ENCODE results near the gene RIT1.

The RIT1 gene

DNA sequence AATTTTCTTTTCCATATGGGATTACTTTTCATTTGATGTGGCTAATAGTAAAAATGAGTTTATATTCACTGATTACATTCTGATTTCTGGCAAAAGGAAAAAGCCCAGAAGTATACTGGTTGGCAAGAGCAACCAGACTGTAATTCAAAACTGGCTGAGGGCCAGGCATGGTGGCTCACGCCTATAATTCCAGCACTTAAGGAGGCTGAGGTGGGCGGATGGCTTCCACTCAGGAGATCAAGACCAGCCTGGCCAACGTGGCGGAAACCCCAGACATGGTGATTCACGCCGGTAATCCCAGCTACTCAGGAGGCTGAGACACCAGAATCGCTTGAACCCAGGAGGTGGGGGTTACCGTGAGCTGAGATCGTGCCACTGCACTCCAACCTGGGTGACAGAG, 37.3 kb downstream of the RIT1 start:
- no peaks in the 10 kb centered on the region for H3K27me3 Mint-ChIP-seq
- no peaks in the 10 kb centered on the region for H3K9me3 Mint-ChIP-seq
- no peak overlapping the region for H3K27ac Mint-ChIP-seq
- ATAC-seq (replicated peaks) = no peak
- peaks cover 3 to 4% of the 10 kb centered on the region in 2 donors for H3K4me1 Mint-ChIP-seq (ENCODE audit: low read depth in 2 of 2)
- H3K4me3 Mint-ChIP-seq = no peak overlapping the region
- DNase-seq = no peak
- peaks cover 41% of the 10 kb centered on the region for H3K36me3 Mint-ChIP-seq (ENCODE audit: insufficient read depth)

DNA sequence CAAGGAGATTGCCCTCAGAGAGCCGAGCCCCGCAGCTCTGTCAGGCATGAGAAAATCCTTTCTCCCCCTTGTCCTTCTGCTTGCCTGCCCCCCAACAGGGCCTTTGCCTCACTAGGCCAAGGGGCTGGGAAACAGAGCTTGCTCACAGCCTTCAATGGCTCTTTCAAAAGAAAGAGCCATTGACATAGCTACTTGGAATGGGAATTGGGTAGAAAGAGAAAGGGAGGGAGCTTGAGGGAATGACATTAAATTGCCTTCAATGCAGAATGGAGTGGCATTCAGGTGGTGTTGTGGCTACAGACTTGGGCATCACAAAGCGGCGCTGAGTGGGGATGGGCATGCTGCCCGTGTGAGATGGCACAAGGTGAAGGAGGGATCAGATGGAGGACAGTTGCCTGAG, 38.6 kb downstream of the RIT1 start:
- DNase-seq = no peak
- Mint-ChIP-seq H3K4me1 (ENCODE audit: low read depth in 2 of 2) (peaks cover 3 to 4% of the 10 kb centered on the region in 2 donors), H3K9me3 (no peaks in the 10 kb centered on the region), H3K4me3 (no peak overlapping the region), H3K27ac (no peak overlapping the region), H3K27me3 (no peaks in the 10 kb centered on the region), H3K36me3 (ENCODE audit: insufficient read depth) (peaks cover 40% of the 10 kb centered on the region)
- ATAC-seq (replicated peaks) = no peak

DNA sequence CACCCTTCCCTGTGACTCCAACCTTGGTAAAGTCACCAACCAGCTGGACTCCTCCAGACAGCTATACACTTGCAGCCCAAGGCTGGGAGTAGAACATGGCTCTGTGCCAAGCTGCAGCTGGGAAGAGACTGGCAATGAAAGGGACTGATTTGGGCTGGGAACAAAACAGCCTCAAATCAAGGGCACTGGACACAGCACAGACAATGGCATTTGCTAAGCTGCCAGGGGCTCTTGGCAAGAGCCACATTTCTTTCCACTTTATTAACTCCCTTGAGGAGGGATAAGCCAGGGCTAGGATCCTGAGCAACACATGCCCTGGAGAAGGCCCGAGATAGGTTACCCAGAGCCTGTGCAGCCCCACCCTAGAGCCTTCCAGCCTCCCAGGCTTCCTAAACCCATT, 39.8 kb downstream of the RIT1 start:
- ATAC-seq (replicated peaks) (no peak), DNase-seq (no peak)
- peaks cover 33% of the 10 kb centered on the region for H3K36me3 Mint-ChIP-seq (ENCODE audit: insufficient read depth)
- peak overlapping the region in 1 of 2 donors; percentile 25 for H3K27ac Mint-ChIP-seq
- H3K4me3 Mint-ChIP-seq = no peak overlapping the region
- H3K9me3 Mint-ChIP-seq = no peaks in the 10 kb centered on the region
- peaks cover 3 to 4% of the 10 kb centered on the region in 2 donors for H3K4me1 Mint-ChIP-seq (ENCODE audit: low read depth in 2 of 2)
- H3K27me3 Mint-ChIP-seq = no peaks in the 10 kb centered on the region

DNA sequence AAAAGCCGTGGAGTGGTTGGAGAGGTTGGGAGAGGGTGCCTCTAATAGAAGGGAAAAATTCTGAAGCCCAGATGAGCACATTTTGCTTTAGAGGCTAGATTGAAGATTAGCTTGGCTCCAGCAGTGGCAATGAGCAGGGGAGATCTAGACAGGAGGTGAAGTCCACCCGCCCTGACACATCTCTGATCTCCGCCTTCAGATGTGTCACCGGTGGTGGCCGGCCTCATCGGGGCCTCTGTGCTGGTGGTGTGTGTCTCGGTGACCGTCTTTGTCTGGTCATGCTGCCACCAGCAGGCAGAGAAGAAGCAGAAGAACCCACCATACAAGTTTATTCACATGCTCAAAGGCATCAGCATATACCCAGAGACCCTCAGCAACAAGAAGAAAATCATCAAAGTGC, 43.4 kb downstream of the RIT1 start:
- H3K27ac Mint-ChIP-seq = peak overlapping the region in 1 of 2 donors; percentile 35
- no peak for ATAC-seq (replicated peaks)
- H3K36me3 Mint-ChIP-seq (ENCODE audit: insufficient read depth) = peaks cover 18% of the 10 kb centered on the region
- no peaks in the 10 kb centered on the region for H3K27me3 Mint-ChIP-seq
- H3K9me3 Mint-ChIP-seq = no peaks in the 10 kb centered on the region
- no peak for DNase-seq
- no peak overlapping the region for H3K4me3 Mint-ChIP-seq
- H3K4me1 Mint-ChIP-seq (ENCODE audit: low read depth in 2 of 2) = peaks cover 3 to 4% of the 10 kb centered on the region in 2 donors

DNA sequence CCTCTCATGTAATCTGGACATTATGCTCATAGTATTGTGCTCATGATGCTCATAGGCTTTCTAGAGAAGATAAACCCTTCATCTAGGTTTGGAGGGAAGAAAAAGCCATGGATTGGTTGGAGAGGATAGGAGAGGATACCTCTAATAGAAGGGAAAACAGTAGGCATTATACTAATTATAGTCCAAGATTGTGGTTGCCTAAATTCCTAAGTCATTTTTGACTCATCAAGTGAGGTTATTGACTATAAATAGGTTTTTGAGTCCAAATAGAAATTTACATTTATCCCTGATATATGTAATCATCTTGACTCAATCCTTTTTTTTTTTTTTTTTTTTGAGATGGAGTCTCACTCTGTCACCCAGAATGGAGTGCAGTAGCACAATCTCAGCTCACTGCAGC, 46.8 kb downstream of the RIT1 start:
- Mint-ChIP-seq H3K4me1 (ENCODE audit: low read depth in 2 of 2) (peaks cover 11 to 19% of the 10 kb centered on the region in 2 donors), H3K36me3 (ENCODE audit: insufficient read depth) (peaks cover 22% of the 10 kb centered on the region), H3K27ac (no peak overlapping the region), H3K4me3 (no peak overlapping the region), H3K9me3 (no peaks in the 10 kb centered on the region), H3K27me3 (no peaks in the 10 kb centered on the region)
- no peak for ATAC-seq (replicated peaks)
- DNase-seq = no peak

DNA sequence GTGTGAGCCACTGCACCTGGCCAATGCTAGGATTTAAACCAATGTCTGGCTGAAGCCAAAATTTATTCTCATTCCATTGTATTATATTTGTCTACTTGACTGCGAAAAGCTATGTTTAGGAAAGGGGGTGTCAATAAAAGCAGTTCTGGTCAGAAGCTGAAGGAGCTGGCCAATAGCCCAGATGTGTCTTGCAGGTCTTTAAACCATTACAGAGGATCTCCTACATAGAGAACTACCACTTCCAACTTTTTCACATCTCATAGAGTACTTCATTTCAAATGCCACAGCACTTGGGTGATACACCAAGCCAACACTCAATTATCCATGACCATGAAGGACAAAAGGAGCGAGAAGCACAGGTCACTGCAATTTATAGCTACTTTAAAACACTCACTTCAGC, 49.3 kb downstream of the RIT1 start:
- no peak for DNase-seq
- Mint-ChIP-seq H3K27ac (peak overlapping the region in 1 of 2 donors; percentile 0), H3K27me3 (no peaks in the 10 kb centered on the region), H3K4me1 (ENCODE audit: low read depth in 2 of 2) (peaks cover 18 to 32% of the 10 kb centered on the region in 2 donors), H3K36me3 (ENCODE audit: insufficient read depth) (peaks cover 28% of the 10 kb centered on the region), H3K9me3 (no peaks in the 10 kb centered on the region), H3K4me3 (no peak overlapping the region)
- no peak for ATAC-seq (replicated peaks)

DNA sequence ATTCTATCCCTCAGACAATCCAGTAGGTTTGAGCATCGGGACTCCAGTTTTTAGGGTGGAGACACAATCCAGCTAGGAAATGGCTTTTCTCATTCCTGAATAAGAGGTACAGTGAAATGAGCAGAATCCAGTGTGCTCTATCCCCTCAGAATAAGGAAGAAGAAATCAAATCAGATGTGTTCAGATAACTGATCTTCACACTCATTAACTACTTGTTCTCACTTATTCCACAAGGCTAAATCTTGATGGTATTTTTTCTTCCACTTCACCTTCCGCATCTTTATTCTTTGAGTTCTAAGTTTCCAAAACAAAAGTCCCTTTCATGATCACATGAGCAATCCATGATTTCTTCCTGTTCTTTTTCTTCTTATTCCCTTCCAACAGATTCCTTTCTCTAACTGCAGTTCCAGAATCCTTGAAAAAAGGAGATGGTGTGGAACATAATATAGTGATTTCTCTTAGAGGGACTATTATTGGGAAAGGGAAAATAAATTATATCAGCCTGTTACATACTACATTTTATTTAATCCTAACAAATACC, 50.1 kb downstream of the RIT1 start:
- ATAC-seq (replicated peaks) (no peak), DNase-seq (no peak)
- Mint-ChIP-seq H3K36me3 (ENCODE audit: insufficient read depth) (peaks cover 29% of the 10 kb centered on the region), H3K27ac (peak overlapping the region; percentile 96 to 98), H3K27me3 (no peaks in the 10 kb centered on the region), H3K9me3 (no peaks in the 10 kb centered on the region), H3K4me1 (ENCODE audit: low read depth in 2 of 2) (peaks cover 23 to 38% of the 10 kb centered on the region in 2 donors), H3K4me3 (peak overlapping the region; percentile 87)

DNA sequence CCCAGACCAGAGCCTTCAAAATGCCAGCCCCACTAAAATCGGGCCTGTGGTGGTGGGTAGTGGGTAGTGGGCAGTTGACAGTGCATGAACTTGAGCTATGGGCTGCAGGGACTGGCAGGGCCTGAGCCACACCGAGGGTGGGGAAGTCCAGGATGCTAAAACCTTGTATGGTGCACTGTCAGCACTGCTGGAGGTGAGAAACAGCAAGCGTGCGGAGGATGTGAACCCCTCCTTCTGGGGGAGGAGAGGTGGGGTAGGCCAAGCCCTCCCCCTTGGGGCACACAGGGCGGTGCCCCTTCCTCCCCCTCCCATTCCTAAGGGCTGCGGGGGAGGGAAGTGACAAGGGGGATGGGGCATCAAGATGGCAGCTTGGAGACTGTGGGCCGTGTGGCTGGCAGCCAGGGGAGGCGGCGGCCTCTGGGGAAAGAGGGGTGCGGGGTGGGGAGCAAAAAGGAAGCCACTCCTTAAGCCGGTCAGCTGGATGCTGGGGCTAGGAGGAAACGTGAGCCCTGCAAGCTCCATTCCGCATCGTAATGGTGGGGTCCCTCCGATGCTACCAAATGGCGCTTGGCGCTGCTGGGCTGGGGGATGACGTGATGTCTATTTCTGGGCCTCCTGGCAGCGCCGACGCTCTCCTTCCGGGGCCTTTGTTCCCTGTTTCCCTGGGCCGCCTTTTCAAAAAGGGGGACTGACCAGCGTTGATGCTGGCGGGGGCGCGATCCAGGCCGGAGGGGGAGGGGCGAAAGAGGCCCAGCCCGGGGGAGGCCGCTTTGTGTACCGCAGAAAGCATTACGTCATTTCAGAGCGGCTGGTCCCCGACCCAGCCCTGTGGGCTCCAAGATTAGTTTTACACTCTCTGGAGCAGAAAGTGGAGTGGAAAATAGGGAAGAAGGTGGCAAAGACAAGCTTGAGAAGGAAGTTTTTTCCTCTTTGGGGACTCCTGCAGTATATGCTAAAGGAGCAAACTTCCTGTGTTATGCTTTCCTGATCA, 51.0 kb downstream of the RIT1 start:
- peaks cover 29% of the 10 kb centered on the region for H3K36me3 Mint-ChIP-seq (ENCODE audit: insufficient read depth)
- ATAC-seq (replicated peaks) (peak; percentile 71), DNase-seq (peak; percentile 67 to 77 (median 70))
- H3K9me3 Mint-ChIP-seq = no peaks in the 10 kb centered on the region
- peaks cover 23 to 40% of the 10 kb centered on the region in 2 donors for H3K4me1 Mint-ChIP-seq (ENCODE audit: low read depth in 2 of 2)
- H3K27ac Mint-ChIP-seq = peak overlapping the region; percentile 96 to 98
- H3K4me3 Mint-ChIP-seq = peak overlapping the region; percentile 87
- no peaks in the 10 kb centered on the region for H3K27me3 Mint-ChIP-seq

DNA sequence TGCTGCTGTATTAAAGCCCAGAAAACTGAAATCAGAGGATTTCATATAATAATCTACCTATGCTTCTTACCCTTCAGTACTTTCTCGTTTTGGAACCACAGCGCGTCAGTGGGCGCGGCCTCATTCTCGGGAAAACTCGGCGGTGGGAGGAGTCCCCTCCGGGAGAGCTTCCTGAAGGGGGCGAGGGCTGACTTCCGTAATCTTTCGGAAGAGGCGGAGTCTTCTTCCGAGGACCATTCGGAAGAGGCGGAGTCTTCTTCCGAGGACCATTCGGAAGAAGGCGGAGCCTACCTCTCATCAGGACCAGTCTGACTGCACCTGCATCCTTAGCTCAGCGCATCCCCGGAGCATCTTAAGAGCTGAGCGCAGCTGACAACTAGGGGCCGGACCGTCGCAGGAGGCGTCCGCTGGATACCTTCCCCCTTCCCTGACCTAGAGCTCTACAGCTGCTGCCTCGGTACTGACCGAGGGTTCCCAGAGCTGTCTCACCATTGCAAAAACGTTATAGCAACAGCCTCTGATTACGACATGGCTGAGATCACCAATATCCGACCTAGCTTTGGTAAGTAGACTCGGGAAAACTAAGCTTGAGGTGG, 51.8 kb downstream of the RIT1 start, which contains the start of gene SYT11:
SYT11 (plus strand) TSS at position 334 of the 596 bp plus-strand sequence; CDS start at position 529, 195 bp downstream.
- H3K36me3 Mint-ChIP-seq (ENCODE audit: insufficient read depth) = peaks cover 26% of the 10 kb centered on the region
- peaks cover 23 to 42% of the 10 kb centered on the region in 2 donors for H3K4me1 Mint-ChIP-seq (ENCODE audit: low read depth in 2 of 2)
- DNase-seq (peak; percentile 84 to 86 (median 84)), ATAC-seq (replicated peaks) (peak; percentile 69)
- H3K4me3 Mint-ChIP-seq = peak within 1 kb of the TSS; percentile 87
- no peaks in the 10 kb centered on the region for H3K27me3 Mint-ChIP-seq
- no peaks in the 10 kb centered on the region for H3K9me3 Mint-ChIP-seq
- peak within 1 kb of the TSS; percentile 96 to 98 for H3K27ac Mint-ChIP-seq

DNA sequence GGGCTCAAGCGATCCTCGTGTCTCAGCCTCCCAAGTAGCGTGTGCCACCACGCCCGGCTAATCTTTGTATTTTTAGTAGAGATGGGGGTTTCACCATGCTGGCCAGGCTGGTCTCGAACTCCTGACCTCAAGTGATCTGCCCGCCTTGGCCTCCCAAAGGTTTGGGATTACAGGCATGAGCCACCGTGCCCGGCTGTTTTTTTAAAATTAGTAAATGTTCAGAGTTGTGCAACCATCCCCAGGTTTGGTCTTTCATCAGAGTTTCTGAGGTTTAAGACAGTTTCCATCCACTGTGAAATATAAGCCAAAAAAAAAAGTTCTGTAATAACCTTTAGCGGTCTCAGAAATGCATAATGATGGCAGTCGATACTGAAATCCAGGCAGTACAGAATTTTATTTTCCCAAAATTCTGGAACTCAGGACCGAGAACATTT, 52.3 kb downstream of the RIT1 start:
- no peak for ATAC-seq (replicated peaks)
- Mint-ChIP-seq H3K4me1 (ENCODE audit: low read depth in 2 of 2) (peaks cover 23 to 42% of the 10 kb centered on the region in 2 donors), H3K27ac (peak overlapping the region; percentile 96 to 98), H3K4me3 (peak overlapping the region; percentile 87), H3K36me3 (ENCODE audit: insufficient read depth) (peaks cover 26% of the 10 kb centered on the region), H3K9me3 (no peaks in the 10 kb centered on the region), H3K27me3 (no peaks in the 10 kb centered on the region)
- DNase-seq = peak in 1 of 3 experiments; percentile 4

DNA sequence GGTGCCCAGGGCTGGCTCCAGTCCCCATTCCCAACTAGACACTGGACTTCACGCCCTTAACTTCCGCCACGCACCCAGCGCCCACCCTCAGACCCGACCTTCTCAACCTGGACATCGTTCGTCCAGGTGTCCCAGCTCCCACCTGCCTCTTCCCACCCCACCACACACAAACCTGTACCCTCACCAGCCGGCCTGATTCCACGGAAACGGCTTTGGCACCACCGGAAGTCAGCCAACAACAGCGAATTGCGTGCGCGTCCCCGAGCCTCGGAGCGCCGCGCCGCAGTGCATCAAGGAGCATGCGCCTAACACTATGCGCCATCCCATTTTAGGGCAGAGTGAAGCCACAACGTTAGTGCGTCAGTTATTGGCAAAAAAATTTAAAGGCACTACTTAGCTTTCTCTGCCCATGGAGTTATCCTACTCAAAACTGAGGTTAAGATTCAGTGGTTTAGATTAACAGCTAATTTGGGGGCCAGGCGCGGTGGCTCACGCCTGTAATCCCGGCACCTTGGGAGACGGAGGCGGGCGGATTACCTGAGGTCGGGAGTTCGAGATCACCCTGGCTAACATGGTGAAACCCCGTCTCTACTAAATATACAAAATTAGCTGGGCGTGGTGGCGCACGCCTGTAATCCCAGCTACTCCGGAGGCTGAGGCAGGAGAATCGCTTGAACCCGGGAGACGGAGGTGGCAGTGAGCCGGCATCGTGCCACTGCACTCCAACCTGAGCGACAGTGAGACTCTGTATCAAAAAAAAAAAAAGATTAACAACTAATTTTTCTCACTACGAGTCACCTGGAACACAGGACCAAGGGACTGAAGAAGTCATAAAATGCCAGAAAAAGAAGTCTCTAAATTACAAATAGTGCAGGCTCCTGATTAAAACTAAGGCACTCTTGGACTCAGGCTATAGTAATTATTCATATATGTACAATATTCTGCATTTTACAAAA, 53.9 kb downstream of the RIT1 start, which contains the start of gene GON4L:
GON4L (minus strand) TSS at position 240 of the 956 bp plus-strand sequence. CDS start 3,434 bp downstream, outside the sequence.
- Mint-ChIP-seq H3K4me1 (ENCODE audit: low read depth in 2 of 2) (peaks cover 26 to 53% of the 10 kb centered on the region in 2 donors), H3K36me3 (ENCODE audit: insufficient read depth) (peaks cover 40% of the 10 kb centered on the region), H3K27ac (peak within 1 kb of the TSS; percentile 98), H3K4me3 (peak within 1 kb of the TSS; percentile 94 to 98), H3K9me3 (no peaks in the 10 kb centered on the region), H3K27me3 (no peaks in the 10 kb centered on the region)
- DNase-seq = peak; percentile 82 to 85 (median 84)
- peak; percentile 54 for ATAC-seq (replicated peaks)

DNA sequence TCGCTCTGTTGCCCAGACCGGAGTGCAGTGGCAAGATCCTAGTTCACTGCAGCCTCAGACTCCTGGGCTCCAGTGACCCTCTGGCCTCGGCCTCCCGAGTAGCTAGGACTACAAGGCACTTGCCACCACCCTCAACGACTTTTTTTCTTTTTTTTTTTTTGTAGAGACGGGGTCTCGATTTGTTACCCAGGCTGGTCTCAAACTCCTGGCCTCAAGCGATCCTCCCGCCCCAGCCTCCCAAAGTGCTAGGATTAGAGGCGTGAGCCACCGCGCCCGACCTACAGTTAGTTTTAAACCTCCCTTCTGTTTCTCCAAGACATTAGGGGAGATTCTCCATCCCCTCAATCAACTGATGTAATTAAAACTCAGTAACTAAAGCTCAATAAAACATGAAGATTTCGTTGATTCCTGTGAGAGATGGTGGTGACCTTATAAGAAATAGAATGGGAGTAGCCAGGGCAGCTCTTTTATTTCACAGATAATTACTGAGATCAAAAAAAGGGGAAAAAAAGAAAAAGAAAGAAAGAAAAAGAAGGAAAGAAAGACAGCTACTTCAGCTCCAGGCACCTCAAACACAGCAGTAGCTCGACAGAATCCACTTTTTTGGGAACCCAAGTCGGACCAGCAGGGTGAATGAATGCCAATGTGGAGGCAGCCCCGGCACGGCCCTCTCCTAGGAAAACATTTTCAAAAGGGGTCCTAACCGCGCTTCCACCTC, 54.7 kb downstream of the RIT1 start:
- DNase-seq (no peak), ATAC-seq (replicated peaks) (no peak)
- H3K27me3 Mint-ChIP-seq = no peaks in the 10 kb centered on the region
- peak overlapping the region; percentile 98 for H3K27ac Mint-ChIP-seq
- H3K4me3 Mint-ChIP-seq = peak overlapping the region; percentile 94 to 98
- H3K4me1 Mint-ChIP-seq (ENCODE audit: low read depth in 2 of 2) = peaks cover 28 to 57% of the 10 kb centered on the region in 2 donors
- no peaks in the 10 kb centered on the region for H3K9me3 Mint-ChIP-seq
- peaks cover 48% of the 10 kb centered on the region for H3K36me3 Mint-ChIP-seq (ENCODE audit: insufficient read depth)
